K562 (cell line): ENCODE data around the gene RNF19B. TPM values are rescaled to one million over a fixed set of nuclear protein-coding genes. Genes with fewer than 3 reads are reported as not detected.

Experiments
- ATF4 ChIP-seq: fragments of 450-650 bp; formaldehyde crosslinking; IDR thresholded peaks from 2 replicates; pipeline ENCODE4 v1.4.0; 2022; ENCODE audit warnings: mild to moderate bottlenecking, moderate library complexity
- CHD4 ChIP-seq: fragments of 200-600 bp; sonication (generic); IDR thresholded peaks from 3 replicates; pipeline ENCODE4 v1.6.1; 2012; ENCODE audit warnings: low read depth, mild to moderate bottlenecking, mixed read lengths, low read length, inconsistent platforms; ENCODE audit not compliant: insufficient read depth, insufficient replicate concordance, poor library complexity, severe bottlenecking
- DNMT1 ChIP-seq: fragments of 450-650 bp; IDR thresholded peaks from 2 replicates; pipeline ENCODE4 v1.6.1; 2016; ENCODE audit warnings: antibody characterized with exemption, mild to moderate bottlenecking
- ELF2 ChIP-seq: fragments of 250-450 bp; sonication (Bioruptor Pico); IDR thresholded peaks from 2 replicates; pipeline ENCODE4 v1.5.0; 2021; ENCODE audit warnings: mild to moderate bottlenecking
- NEUROD1 ChIP-seq: fragments of 150-350 bp; IDR thresholded peaks from 2 replicates; pipeline ENCODE4 v1.6.1; 2014; ENCODE audit warnings: borderline replicate concordance, low read length, low read depth; ENCODE audit not compliant: partially characterized antibody
- NFE2 ChIP-seq: IDR thresholded peaks from 2 replicates; pipeline ENCODE4 v1.6.1; 2014; ENCODE audit warnings: antibody characterized with exemption, low read depth
- NONO ChIP-seq, 2 experiments: fragments of 200-400 bp in 1 of 2; fragments of 450-650 bp in 1 of 2; formaldehyde crosslinking in 1 of 2; IDR thresholded peaks; 2 replicates each; pipeline ENCODE4 v1.6.1; 2017; ENCODE audit warnings: low read depth in 2 of 2, mild to moderate bottlenecking in 2 of 2, moderate library complexity in 2 of 2, low read length in 1 of 2
- RBM25 ChIP-seq: fragments of 200-400 bp; formaldehyde crosslinking; IDR thresholded peaks from 2 replicates; pipeline ENCODE4 v1.6.1; 2018; ENCODE audit warnings: low read length, low read depth, moderate library complexity; ENCODE audit not compliant: severe bottlenecking
- TCF15 ChIP-seq: fragments of 250-450 bp; sonication (Bioruptor Pico); IDR thresholded peaks from 2 replicates; pipeline ENCODE4 v1.8.0; 2022; ENCODE audit warnings: moderate library complexity, mild to moderate bottlenecking, inconsistent platforms
- THRA ChIP-seq: fragments of 450-650 bp; IDR thresholded peaks from 2 replicates; pipeline ENCODE4 v1.6.1; 2017; ENCODE audit warnings: mild to moderate bottlenecking, moderate library complexity
- ZFX ChIP-seq: sonication (generic); formaldehyde crosslinking; IDR thresholded peaks from 2 replicates; pipeline ENCODE4 v1.8.0; 2022; ENCODE audit warnings: mild to moderate bottlenecking, missing genetic modification reagents, moderate library complexity
- ZNF431 ChIP-seq: sonication (generic); formaldehyde crosslinking; IDR thresholded peaks from 2 replicates; pipeline ENCODE4 v1.8.0; 2022; ENCODE audit warnings: mild to moderate bottlenecking, missing genetic modification reagents
- ZNF699 ChIP-seq: fragments of 250-450 bp; sonication (Bioruptor Pico); IDR thresholded peaks from 2 replicates; pipeline ENCODE4 v1.8.0; 2021; ENCODE audit warnings: mild to moderate bottlenecking, moderate library complexity; ENCODE audit not compliant: insufficient replicate concordance
- polyA plus RNA-seq, 8 experiments: library from polyadenylated mRNA; depleted of rRNA in 4 of 8; stranded (reverse) in 5 of 8; unstranded in 3 of 8; fragments of >200 nt; fragmentation: Nextera tagmentation in 2 of 8; fragmentation: Illumina TruSeq in 1 of 8; extraction: Ambion mirVana in 2 of 8; extraction: Trizol in 1 of 8; gene quantifications; 2 replicates each; pipeline versions ENCODE4 v1.2.1 to v1.2.3, GENCODE V29; 2011 to 2014; ENCODE audit warnings: inconsistent platforms in 1 of 8, missing spikeins in 1 of 8
- total RNA-seq, 7 experiments: library from RNA; depleted of rRNA in 6 of 7; stranded (reverse); fragments of >200 nt in 6 of 7; fragmentation: Illumina TruSeq in 2 of 7; extraction: Trizol in 2 of 7; gene quantifications; 2 replicates each; pipeline versions ENCODE4 v1.2.1 to v1.2.3, GENCODE V29; 2011 to 2021; ENCODE audit warnings: low replicate concordance in 1 of 7
- TF ChIP-seq, protein P1 (sequence below): sonication (generic); formaldehyde crosslinking; IDR thresholded peaks from 2 replicates; pipeline ENCODE4 v1.8.0; 2023; ENCODE audit warnings: mild to moderate bottlenecking, missing genetic modification reagents
- TF ChIP-seq, protein P2 (sequence below): fragments of 250-450 bp; sonication (Bioruptor Pico); IDR thresholded peaks from 2 replicates; pipeline ENCODE4 v1.8.0; 2021; ENCODE audit warnings: moderate library complexity, mild to moderate bottlenecking, inconsistent platforms
- TF ChIP-seq, protein P3 (sequence below): fragments of 450-650 bp; formaldehyde crosslinking; IDR thresholded peaks from 2 replicates; pipeline ENCODE4 v1.4.0; 2020; ENCODE audit warnings: mild to moderate bottlenecking, moderate library complexity

RNF19B gene
- total and polyA plus RNA-seq, 9 of the 15 experiments (the other 6 are each of a cell fraction or from before 2014, with no cell fraction given) = 2.6 to 14.9 (median 10.1) TPM

DNA sequence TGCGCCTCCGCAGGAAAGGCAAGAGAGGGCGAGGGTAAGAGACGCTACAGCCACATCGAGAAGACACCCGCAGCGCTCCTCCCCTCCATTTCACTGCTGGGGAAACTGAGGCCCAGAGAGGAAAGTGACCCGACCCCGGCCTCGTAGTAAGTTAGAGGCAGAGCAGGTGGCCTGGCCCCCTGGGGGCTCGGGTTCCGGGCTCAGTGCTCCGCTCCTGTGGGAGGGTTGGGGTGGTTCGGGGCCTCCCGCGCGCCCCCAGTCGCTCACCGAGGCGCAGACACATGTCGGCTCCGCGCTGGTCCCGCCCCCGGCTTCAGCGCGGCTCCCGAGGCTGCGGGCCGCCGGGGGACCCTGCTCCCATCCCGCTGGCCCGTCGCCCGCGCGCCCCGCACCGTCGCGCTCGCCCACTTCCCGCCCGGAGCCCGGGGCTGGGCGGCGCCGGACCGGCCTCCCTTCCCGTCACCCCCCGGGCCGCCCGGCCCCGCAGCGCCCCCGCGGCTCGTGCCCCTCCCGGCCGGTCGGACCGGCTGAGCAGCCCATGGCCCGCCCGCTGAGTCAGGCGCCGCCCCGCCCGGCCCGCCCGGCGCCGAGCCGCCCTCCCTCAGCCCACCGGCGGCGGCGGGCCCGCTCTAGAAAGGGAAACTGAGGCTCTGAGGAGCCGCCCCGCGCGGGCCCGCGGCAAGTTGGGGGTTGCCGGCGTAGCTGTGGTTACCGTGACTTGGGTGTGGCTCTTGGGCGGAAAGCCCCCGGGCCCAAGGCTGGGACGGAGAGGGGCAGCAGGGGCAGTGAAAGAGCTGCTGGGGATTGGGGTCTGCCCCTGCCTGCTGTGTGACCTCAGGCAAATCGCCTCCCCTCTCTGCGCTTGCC, 63.4 kb downstream of the RNF19B start, which contains the start of gene TMEM54 (continued):
- TF ChIP-seq RBM25 (no peak), NEUROD1 (peak; percentile 5), ATF4 (CRISPR knock-in tag) (no peak), TCF15 (CRISPR knock-in tag) (no peak), CHD4 (peak; percentile 32), THRA (no peak), DNMT1 (no peak), ELF2 (no peak), ZFX (CRISPR knock-in tag) (peak; percentile 60), ZNF699 (CRISPR knock-in tag) (no peak), NONO (IDR thresholded peaks at IDR 0.05; ENCODE audit: low read depth in 2 of 2, low read length in 1 of 2) (peak in 1 of 2 experiments; percentile 80; a peak in 1 of 4 replicates), NFE2 (no peak), ZNF431 (CRISPR knock-in tag) (no peak)
- TF ChIP-seq, protein P1, sequence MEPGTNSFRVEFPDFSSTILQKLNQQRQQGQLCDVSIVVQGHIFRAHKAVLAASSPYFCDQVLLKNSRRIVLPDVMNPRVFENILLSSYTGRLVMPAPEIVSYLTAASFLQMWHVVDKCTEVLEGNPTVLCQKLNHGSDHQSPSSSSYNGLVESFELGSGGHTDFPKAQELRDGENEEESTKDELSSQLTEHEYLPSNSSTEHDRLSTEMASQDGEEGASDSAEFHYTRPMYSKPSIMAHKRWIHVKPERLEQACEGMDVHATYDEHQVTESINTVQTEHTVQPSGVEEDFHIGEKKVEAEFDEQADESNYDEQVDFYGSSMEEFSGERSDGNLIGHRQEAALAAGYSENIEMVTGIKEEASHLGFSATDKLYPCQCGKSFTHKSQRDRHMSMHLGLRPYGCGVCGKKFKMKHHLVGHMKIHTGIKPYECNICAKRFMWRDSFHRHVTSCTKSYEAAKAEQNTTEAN (CRISPR knock-in tag) = no peak
- TF ChIP-seq, protein P2, sequence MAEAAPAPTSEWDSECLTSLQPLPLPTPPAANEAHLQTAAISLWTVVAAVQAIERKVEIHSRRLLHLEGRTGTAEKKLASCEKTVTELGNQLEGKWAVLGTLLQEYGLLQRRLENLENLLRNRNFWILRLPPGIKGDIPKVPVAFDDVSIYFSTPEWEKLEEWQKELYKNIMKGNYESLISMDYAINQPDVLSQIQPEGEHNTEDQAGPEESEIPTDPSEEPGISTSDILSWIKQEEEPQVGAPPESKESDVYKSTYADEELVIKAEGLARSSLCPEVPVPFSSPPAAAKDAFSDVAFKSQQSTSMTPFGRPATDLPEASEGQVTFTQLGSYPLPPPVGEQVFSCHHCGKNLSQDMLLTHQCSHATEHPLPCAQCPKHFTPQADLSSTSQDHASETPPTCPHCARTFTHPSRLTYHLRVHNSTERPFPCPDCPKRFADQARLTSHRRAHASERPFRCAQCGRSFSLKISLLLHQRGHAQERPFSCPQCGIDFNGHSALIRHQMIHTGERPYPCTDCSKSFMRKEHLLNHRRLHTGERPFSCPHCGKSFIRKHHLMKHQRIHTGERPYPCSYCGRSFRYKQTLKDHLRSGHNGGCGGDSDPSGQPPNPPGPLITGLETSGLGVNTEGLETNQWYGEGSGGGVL = no peak
- TF ChIP-seq, protein P3, sequence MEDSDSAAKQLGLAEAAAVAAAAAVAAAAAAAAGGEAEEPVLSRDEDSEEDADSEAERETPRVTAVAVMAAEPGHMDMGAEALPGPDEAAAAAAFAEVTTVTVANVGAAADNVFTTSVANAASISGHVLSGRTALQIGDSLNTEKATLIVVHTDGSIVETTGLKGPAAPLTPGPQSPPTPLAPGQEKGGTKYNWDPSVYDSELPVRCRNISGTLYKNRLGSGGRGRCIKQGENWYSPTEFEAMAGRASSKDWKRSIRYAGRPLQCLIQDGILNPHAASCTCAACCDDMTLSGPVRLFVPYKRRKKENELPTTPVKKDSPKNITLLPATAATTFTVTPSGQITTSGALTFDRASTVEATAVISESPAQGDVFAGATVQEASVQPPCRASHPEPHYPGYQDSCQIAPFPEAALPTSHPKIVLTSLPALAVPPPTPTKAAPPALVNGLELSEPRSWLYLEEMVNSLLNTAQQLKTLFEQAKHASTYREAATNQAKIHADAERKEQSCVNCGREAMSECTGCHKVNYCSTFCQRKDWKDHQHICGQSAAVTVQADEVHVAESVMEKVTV (CRISPR knock-in tag) = no peak
